Mesenteric fat pad (tissue), 1 donor: ENCODE measurements around the gene NAA38. TPM values are rescaled to one million over a fixed set of nuclear protein-coding genes. Genes with fewer than 3 reads are reported as not detected.

Experiments used
- DNase-seq: peaks from one replicate; pipeline ENCODE4 v3.0.0-alpha.2; 2020; ENCODE audit warnings: low spot score
- long read RNA-seq: library from polyadenylated mRNA; unstranded; transcript quantifications from one replicate; pipeline ENCODE4 v2.0.0, GENCODE V29; 2020
- total RNA-seq: library from RNA; stranded (reverse); fragmentation: NEBNext Ultra II Directional; extraction: Animal tissue kit (Norgen Biotek cat#: 25700); gene quantifications from one replicate; pipeline ENCODE4 v1.2.1, GENCODE V29; 2021
- donor health status: DM: yes; HTN: yes; CAD: no.

The NAA38 gene, protein sequence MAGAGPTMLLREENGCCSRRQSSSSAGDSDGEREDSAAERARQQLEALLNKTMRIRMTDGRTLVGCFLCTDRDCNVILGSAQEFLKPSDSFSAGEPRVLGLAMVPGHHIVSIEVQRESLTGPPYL
- 68.3 TPM for total RNA-seq
- long read RNA-seq, transcript NAA38-205 (3 exons, 852 nt), result major isoform, 5 of 20 reads
- long read RNA-seq, partial matches to known transcripts, result 0 of 20 reads
- long read RNA-seq, other reads (novel, unspliced or antisense), result 12 of 20 reads

DNA sequence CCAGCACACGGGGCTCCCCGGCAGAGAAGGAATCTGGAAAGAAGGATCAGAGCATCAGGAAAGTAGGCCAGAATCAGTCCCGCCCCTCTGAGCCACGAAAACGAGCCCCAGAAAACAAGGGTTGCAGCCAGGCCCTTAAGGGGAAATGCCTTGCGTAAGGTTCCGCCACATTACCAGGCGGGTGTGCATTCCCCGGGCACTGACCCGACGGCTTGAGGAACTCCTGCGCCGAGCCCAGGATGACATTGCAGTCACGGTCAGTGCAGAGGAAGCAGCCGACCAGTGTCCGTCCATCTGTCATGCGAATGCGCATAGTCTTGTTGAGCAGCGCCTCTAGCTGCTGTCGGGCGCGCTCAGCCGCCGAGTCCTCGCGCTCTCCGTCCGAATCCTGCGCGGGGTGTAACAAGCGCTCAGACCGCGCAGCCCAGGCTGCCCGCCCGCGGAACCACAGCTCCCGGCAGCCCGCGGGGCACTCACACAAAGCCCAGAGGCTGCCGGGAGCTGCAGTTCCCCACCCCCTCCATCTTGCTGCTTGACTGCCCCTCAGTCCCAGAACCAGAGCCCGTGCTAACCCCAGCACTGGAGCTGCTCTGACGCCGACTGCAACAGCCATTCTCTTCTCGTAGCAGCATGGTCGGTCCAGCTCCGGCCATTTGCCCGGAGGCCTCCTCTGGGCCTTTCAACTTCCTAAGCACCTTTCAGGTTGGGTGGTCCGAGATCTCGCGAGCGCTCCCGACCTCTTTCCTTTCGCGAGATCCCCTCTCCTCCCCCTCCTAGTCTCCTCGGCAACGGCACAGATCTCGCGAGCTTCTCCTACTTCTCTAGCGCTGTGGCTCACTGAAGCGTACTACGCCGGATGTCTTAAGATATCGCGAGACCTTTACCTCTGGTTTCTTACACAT is at the start of gene NAA38:
Gene NAA38 (minus strand): TSS at position 749 of the 902 bp plus-strand sequence. CDS start 96 bp downstream, at position 653.
- peak; percentile 96 for DNase-seq

DNA sequence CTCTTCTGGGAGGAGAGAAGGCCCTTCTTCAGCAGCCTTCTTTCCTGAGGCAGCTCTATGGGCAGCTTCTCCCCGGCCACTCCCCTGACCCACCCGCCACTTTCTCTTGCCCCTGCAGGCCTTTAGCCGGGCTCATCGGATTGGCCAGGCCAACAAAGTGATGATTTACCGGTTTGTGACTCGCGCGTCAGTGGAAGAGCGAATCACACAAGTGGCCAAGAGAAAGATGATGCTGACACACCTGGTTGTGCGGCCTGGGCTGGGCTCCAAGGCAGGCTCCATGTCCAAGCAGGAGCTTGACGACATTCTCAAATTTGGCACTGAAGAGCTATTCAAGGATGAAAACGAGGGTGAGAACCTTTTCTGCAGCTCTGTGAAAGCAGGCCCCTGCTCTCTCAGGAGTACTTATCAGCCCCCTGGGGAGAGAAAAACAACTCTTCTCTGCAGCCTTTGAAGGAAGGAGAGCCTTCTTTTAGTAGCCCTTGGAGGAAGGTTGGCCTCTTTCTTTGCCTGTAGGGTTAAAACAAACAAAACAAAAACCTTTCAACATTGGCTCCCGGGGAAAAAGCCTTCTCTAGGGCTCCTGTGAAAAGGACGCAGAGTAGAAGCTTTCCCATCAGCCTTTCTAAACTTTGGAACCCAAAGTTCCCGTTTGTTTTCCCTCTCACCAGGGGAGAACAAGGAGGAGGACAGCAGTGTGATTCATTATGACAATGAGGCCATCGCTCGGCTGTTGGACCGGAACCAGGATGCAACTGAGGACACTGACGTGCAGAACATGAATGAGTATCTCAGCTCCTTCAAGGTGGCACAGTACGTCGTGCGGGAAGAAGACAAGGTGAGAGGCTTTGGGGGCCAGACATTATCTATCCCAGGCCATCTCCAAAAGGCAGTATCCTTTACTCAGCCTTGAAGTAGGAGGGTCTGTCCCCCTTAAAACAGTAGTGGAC is 46.1 kb upstream of the NAA38 start:
- DNase-seq, result no peak

DNA sequence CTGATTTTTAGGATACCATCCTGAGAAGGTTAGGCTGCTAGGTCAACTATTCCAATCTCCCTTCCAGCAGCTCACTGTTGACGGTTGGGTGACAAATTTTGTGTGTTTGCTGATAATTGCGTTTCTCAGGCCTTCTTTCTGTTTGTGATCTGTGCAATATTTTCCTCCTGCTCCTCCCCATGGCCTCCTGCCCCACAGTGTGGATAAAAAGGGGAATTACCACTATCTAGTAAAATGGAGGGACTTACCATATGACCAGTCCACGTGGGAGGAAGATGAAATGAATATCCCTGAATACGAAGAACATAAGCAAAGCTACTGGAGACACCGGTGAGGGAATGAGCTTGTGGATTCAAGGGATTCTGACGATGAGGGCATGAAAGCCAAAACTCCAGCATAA is 40.4 kb upstream of the NAA38 start:
- DNase-seq, result no peak

DNA sequence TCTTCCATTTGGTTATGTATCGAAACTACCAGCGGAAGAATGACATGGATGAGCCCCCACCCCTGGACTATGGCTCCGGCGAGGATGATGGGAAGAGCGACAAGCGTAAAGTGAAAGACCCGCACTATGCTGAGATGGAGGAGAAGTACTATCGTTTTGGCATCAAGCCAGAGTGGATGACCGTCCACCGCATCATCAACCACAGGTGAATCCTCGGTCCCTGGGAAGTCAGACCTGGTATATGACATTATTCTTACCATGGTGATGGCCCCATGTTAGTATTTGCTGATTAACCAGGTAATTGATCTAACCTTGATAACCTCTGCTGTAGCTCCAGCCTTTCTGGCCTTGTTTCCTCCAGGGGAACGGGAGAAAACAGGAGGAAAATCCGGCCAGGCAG is 39.7 kb upstream of the NAA38 start:
- no peak for DNase-seq

DNA sequence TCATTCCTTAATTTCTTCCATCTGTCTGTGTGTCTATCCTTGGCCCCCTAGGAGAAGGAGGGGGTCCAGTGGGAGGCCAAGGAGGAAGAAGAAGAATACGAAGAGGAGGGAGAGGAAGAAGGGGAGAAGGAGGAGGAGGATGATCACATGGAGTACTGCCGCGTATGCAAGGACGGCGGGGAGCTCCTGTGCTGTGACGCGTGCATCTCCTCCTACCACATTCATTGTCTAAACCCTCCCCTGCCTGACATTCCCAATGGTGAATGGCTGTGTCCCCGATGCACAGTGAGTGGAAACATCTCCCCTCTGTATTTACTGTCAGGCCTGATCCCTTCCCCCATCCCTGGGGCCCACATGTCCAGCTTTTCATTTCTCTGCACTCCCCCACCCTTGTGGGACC is 37.5 kb upstream of the NAA38 start:
- no peak for DNase-seq

DNA sequence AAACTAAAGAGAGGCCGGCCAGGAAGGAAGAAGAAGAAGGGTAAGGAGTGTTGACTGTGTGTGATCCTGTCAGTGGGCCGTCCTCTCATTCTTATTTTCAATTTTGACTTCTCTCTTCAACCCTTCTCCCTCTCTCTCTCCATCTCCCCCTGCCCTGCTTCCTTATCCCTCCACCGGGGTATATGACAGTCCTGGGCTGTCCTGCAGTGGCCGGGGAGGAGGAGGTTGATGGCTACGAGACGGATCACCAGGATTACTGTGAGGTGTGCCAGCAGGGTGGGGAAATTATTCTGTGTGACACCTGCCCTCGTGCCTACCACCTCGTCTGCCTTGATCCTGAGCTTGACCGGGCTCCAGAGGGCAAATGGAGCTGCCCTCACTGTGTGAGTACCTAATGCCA is 36.9 kb upstream of the NAA38 start:
- no peak for DNase-seq

DNA sequence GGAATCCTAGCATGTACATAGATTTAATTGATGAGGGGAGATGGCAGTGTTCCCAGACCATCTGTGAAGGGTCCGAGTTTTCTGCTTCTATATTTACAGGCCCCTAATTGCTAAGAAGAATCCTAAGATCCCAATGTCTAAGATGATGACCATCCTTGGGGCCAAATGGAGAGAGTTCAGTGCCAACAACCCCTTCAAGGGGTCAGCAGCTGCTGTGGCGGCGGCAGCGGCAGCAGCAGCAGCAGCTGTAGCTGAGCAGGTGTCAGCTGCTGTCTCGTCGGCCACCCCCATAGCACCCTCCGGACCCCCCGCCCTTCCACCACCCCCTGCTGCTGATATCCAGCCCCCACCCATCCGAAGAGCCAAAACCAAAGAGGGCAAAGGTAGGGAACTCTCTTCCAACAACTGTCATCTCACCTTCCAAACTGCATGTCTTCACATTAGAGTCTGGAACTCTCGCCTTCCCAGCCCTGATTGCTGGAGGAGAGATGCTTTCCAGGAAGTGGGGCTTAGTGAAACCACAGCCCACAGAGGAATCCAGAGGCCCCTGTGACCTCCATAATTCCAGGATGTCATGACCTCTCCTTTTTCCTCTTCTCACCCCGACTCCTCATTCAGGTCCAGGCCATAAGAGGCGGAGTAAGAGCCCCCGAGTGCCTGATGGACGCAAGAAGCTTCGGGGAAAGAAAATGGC is 36.0 kb upstream of the NAA38 start:
- DNase-seq, result no peak

DNA sequence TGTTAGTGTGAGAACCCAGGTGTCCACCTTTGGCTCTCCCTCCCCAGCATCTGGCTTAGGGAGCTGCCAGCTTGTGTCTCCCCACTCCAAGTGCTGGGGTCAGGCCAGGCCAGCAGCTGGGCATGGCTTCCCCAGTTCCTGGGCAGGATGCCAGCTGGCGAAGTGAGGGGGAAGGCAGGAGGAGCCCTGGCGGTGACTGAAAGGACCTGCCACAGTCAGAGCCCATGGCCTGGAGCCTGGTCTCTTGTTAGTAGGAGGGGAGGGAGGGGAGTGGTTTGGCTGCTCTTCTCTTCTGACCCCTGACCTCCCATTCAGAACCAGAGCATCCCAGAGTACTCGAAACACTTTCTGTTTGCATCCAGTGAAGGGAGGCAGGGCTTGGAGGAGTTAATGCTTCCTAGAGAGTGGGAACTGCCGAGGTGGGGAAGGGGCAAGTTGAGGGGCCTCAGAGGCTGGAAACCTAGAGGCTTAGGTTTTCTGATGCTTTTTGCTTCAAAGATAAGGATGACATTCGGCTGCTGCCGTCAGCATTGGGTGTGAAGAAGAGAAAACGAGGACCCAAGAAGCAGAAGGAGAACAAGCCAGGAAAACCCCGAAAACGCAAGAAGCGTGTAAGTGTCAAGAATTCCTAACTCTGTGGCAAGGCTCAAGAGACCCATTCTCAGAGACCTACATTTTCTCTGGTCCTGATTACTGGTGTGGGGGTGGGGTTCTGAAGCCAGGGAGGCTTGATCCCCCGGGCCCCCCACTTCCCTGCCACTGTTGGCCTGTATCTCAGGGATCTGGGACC is 32.0 kb upstream of the NAA38 start:
- peak; percentile 98 for DNase-seq

DNA sequence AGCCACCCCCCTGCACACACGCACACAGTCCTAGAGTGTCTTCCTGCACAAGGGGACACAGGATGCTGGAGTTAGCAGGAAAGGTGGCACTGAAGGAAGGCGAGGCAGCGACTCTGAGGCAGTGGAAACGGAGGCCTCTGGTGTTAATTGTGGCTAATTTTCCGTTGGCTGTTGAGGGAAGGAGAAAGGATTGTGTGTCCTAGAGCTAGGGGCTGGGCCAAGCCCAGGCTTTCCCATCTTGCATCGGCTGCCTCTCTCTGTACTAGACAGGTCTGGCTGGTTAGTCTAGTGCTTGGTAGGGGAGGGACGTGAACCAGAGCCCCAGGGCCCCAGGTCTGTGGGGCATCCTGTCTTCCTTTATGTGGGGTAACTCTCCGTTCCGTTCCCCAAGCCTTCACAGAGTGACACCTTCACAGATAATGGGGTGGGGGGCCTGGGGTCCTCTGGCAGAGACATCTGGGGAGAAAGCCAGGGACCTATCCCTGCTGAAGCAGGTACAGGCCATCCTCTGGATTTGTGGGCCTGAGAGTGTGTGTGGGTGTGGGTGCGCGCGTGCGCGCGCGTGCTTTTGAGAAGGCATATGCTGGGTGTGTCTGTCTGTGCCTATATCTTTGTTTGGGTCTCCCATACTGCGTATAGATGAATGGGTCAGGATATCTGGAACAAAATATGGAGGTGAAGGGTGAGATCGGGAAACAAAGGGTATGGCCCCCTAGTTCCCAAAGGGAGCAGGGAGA is 31.0 kb upstream of the NAA38 start, which contains the start of gene CHD3:
Gene CHD3 (plus strand): TSS at position 606 of the 737 bp plus-strand sequence. CDS start 212 bp downstream, outside the sequence.
- DNase-seq, result no peak

DNA sequence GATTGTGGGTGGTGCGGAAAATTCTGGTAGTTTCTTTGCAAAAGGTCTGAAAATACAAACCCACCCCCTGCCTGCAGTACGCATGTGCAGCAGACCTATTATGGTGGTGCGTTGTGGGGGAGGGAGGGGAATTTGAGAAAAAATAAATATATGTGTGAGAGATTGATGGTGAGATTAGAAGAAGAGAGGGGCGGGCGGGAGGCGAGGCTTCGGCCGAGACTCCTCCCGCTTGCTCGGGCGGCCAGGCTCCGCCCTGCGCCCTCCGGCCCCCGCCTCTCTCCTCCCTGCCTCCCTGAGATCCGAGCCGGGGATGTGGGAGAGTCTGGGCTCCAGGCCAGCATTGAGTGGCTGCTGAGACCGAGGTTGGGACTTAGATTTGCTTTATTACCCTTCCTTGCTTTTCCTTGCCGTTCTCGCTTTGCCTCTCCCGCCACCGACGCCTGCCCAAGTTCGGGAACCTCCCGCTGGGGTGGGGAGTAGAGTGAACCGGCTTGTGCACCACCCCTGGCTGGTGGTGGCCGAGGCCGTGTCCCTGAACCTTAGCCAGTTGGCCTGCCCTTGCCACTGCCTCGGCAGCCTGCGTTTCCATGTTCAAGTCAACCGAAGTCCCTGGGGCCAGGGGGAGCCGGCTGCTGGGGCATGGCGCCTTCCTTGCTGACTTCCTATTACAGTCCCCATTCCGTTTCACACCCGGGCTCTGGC is 30.3 kb upstream of the NAA38 start:
- peak; percentile 94 for DNase-seq

DNA sequence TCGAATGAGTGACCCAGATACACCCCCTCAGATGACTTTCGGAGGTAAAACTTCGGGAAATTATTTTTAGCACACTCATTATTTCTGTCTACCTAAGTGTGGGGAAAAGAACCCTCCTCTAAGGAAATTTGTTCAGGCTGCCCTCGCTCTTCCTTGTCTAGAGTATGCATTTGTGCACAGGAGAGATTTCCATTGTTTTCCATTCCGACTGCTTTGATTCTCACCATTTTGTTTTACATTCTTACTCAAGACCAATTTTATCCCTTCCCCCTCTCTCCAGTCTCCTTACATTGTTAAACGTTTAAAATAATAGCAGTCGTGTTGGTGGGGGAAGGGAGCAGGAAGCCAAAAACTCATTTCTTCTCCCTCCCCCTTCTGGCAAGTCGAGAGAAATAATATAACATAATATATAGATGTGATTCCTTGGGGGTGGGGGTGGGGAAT is 29.7 kb upstream of the NAA38 start:
- DNase-seq, result no peak

DNA sequence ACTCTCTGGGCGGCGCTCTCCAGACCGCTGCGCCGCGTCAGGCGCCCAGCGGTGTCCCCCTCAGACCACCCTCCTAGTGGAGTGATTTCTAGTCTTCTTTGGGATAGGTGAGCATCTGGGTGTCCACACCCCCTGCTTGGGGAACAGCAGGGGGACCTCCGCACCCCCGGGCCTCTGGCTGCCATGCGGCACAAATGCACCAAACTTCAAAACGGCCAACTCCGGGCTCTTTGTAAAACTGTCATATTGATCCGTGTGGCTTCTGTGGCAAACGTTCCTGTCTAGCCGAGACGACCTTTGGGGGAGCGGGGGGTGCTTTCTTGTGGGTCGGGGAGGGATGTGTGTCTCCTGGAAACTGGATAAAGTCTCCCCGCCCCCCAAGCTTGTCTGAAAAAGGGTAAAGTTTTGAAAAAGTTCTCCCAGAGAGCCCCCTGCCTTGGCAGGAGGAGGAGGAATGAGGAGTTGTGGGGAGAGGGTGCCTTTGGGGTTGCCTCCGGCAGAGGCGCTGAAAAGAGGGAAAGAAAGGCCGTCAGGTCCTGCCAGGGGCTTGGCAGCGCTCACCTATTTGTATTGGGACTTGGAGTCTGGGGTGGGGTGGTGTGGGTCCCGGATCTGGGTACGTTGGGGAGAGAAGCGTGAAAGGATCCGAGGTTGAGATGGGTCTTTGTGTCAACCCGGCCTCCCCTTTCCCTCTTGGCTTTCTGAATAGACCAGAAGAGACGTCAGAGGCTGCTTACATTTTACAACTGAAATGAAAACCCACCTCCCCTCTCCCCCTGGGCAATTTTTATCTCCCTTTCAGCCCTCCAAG is 29.1 kb upstream of the NAA38 start:
- DNase-seq, result no peak

DNA sequence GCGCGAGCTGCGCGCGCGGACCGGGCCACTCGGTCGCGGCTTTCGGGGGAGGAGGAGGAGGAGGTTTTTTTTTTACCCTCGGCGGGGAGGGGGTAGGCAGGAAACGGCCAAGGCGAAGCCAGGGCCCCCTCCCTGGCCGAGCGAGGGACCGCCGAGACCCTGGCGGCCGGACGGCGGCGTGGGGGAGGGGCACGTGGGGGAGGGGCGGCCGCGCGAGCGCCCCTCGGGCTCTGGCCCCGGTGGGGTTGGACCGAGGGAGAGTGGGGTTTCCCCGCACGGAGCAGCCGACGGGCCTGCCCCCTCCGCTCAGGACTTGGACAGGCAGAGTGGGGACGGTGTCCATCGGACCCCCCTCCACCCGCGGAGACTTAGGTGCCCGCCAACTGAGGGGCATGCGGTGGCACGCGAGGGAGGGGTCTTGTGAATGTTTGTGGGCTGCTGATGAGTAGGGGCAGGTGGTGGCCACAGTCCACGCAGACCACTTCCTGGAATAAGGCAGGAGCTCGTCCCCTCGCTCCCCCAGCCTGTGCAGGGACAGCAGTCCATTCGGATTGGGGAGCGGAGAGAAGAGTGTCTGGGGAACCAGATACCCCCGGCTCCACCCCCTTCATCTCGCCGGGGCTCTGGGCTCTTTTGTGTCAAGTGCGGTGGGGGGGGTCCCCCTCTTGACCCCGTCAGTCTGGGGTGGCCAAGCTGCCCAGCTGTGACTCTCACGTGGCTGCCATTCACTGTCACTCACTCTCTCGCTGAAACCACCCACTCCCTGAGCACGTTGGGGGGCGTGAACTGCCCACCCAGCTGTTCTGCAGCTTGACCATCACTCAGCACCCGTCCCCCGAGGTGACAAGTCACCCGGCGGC is 28.2 kb upstream of the NAA38 start:
- no peak for DNase-seq

DNA sequence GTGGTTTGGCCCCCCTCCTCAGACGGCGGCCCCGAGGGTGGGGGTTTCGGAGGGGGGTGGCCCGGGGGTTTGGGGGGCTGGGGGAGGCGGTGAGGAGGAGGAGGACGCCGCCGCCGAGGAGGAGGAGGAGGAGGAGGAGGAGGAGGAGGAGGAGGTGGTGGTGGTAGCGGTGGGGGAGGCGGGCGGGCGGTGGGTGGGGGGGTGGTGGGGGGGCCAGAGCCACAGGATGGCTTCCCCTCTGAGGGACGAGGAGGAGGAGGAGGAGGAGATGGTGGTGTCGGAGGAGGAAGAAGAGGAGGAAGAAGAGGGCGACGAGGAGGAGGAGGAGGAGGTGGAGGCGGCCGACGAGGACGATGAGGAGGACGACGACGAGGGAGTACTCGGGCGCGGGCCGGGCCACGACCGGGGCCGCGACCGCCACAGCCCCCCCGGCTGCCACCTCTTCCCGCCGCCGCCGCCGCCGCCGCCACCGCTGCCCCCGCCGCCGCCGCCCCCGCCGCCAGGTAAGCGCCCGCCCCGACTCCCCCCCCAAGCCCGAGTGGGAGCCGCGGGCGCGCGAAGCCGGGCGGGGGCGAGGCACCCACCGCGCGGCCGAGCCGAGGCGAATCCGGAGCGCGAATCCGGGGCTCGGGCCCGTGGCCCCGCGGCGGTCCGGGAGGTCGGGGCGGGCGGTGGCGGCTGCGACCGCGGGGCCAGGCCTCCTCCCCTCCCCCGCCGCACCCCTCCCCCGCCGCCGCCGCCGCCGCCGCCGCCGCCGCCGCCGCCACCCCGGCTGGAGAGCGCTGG is 27.4 kb upstream of the NAA38 start:
- no peak for DNase-seq

DNA sequence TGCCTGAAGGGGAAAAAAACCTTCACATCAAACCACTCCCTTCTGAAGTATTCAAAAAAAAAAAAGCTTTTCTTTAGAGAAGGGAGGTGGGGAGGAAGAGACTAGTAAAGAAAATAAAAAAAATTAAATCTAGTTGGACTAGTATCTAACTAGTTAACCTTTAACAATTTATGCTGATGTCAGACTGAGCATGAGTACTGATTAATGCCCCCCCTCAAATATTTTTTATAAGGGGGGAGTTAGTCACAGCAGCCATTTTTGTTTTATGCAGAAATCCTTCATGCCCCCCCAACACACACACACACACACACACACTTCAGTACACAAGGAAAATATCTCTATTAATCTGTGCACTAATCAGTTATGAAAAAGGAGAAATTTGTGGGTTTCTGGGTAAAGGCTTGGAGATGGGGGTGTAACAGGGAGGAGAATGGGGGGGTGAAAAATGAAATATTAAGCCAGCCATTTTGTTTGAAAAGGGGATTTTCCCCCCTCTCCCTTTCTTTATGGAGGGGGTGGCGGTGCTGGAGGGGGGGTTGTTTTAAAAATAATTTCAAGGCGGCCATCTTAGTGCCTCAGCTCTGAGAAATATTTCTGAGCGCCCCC is 26.5 kb upstream of the NAA38 start:
- DNase-seq, result no peak
